K562 (cell line): ENCODE data around the gene ADGRB2. TPM values are rescaled to one million over a fixed set of nuclear protein-coding genes. Genes with fewer than 3 reads are reported as not detected.

Experiments
- ATAC-seq: fragments of 200-7000 bp; cut with Tn5 transposase; 3 replicates; pipeline ENCODE4 v1.9.1; 2020; ENCODE audit warnings: moderate library complexity
- BruUV-seq: library from RNA; stranded (reverse); fragments of 400-500 nt; replicated peaks from 2 replicates; lab custom pipeline; 2021; lab: Mats Ljungman, UMichigan
- CTCF ChIA-PET: fragments of 300-600 bp; formaldehyde crosslinking; extraction: SDS; loops from one replicate; lab custom pipeline; 2021; ENCODE audit warnings: low intra/inter-chr PET ratio; lab: Yijun Ruan, JAX
- POLR2A ChIA-PET: fragments of 300-600, 350-650 bp; sonication (Branson Sonifier 250); formaldehyde crosslinking; extraction: SDS; loops from one replicate; lab custom pipeline; 2021; ENCODE audit warnings: antibody characterized with exemption, inconsistent platforms; lab: Yijun Ruan, JAX
- DNase-seq, 4 experiments: peaks; one replicate each; pipeline versions ENCODE4 v3.0.0 to v3.0.0-alpha.2; 2011 to 2018; ENCODE audit warnings: low spot score in 3 of 4, mixed read lengths in 3 of 4; ENCODE audit errors: extremely low read depth in 1 of 4
- FAIRE-seq: peaks from 2 replicates; lab custom pipeline; 2011; peaks lifted over from hg19 to GRCh38; lab: Jason Lieb, UNC
- H2AFZ ChIP-seq: 2 replicates; pipeline ENCODE4 v1.6.0; 2011; ENCODE audit warnings: low read depth, low read length, control low read depth, inconsistent platforms
- H3K27ac ChIP-seq: fragments of 200-600 bp; 3 replicates; pipeline ENCODE4 v1.8.0; 2011; ENCODE audit warnings: low read depth, mild to moderate bottlenecking, control low read depth, inconsistent platforms, low read length, moderate library complexity, mixed read lengths; ENCODE audit errors: extremely low read depth
- H3K27me3 ChIP-seq, 2 experiments: fragments of 300-600 bp in 1 of 2; 2 replicates in 1 of 2; 3 replicates in 1 of 2; pipeline versions ENCODE4 v1.6.0 to v1.8.0; 2011; ENCODE audit warnings: inconsistent platforms in 2 of 2, low read length in 2 of 2, mild to moderate bottlenecking in 1 of 2, mixed read lengths in 1 of 2, moderate library complexity in 1 of 2; ENCODE audit not compliant: control insufficient read depth in 2 of 2, insufficient read depth in 2 of 2
- H3K36me3 ChIP-seq: fragments of 300-600 bp; 3 replicates; pipeline ENCODE4 v1.8.0; 2011; ENCODE audit warnings: mild to moderate bottlenecking, low read length, inconsistent platforms; ENCODE audit not compliant: control insufficient read depth, insufficient read depth
- H3K4me1 ChIP-seq, 2 experiments: fragments of 200-600 bp in 1 of 2; replicated peaks in 1 of 2; 2 replicates in 1 of 2; 3 replicates in 1 of 2; pipeline versions ENCODE4 v1.5.1 to v1.8.0; 2011; ENCODE audit warnings: inconsistent platforms in 2 of 2, low read length in 2 of 2, mild to moderate bottlenecking in 1 of 2, mixed read lengths in 1 of 2, moderate library complexity in 1 of 2; ENCODE audit not compliant: control insufficient read depth in 2 of 2, insufficient read depth in 2 of 2
- H3K4me2 ChIP-seq: 2 replicates; pipeline ENCODE4 v1.6.1; 2011; ENCODE audit warnings: low read length, control low read depth, inconsistent platforms, mixed read lengths; ENCODE audit not compliant: insufficient read depth
- H3K4me3 ChIP-seq: fragments of 200-600 bp; sonication (generic), shearing (Covaris generic); 2 replicates; pipeline ENCODE4 v1.5.1; 2016; ENCODE audit warnings: control low read depth, inconsistent platforms
- H3K79me2 ChIP-seq: fragments of 200-600 bp; 3 replicates; pipeline ENCODE4 v1.8.0; 2011; ENCODE audit warnings: low read length, inconsistent platforms; ENCODE audit not compliant: control insufficient read depth, insufficient read depth
- H3K9ac ChIP-seq, 2 experiments: 2 replicates each; pipeline versions ENCODE4 v1.6.0 to v1.6.1; 2011; ENCODE audit warnings: low read depth in 2 of 2, low read length in 2 of 2, control low read depth in 1 of 2, inconsistent platforms in 1 of 2, mild to moderate bottlenecking in 1 of 2, mixed read lengths in 1 of 2; ENCODE audit not compliant: insufficient read depth in 1 of 2
- H3K9me1 ChIP-seq: one replicate; pipeline ENCODE4 v1.6.0; 2011; ENCODE audit warnings: inconsistent platforms, mild to moderate bottlenecking, low read length, moderate library complexity; ENCODE audit not compliant: control insufficient read depth, insufficient read depth
- H3K9me3 ChIP-seq: replicated peaks from 2 replicates; pipeline ENCODE4 v1.5.1; 2011; ENCODE audit warnings: low read depth, low read length, inconsistent platforms; ENCODE audit not compliant: control insufficient read depth, insufficient read depth
- H4K20me1 ChIP-seq: replicated peaks from 2 replicates; pipeline ENCODE4 v1.6.1; 2011; ENCODE audit warnings: low read length, inconsistent platforms, mixed read lengths; ENCODE audit not compliant: control insufficient read depth, insufficient read depth
- CCNT2 ChIP-seq: IDR thresholded peaks from 2 replicates; pipeline ENCODE4 v1.6.1; 2011; ENCODE audit warnings: borderline replicate concordance, low read depth, mild to moderate bottlenecking, moderate library complexity, mixed read lengths, low read length; ENCODE audit not compliant: insufficient read length; ENCODE audit errors: extremely low read depth
- CREBBP ChIP-seq: IDR thresholded peaks from one replicate; pipeline ENCODE4 v1.6.1; 2012; ENCODE audit warnings: low read depth, mild to moderate bottlenecking, control low read depth, inconsistent platforms, low read length
- DEAF1 ChIP-seq: fragments of 450-650 bp; formaldehyde crosslinking; IDR thresholded peaks from 2 replicates; pipeline ENCODE4 v1.4.0; 2020; ENCODE audit warnings: mild to moderate bottlenecking, moderate library complexity
- ELF4 ChIP-seq: fragments of 450-650 bp; formaldehyde crosslinking; IDR thresholded peaks from 2 replicates; pipeline ENCODE4 v1.4.0; 2022; ENCODE audit warnings: missing genetic modification characterization
- FOXJ2 ChIP-seq: fragments of 200-800 bp; sonication (Bioruptor generic); IDR thresholded peaks from 2 replicates; pipeline ENCODE4 v1.6.1; 2016; ENCODE audit warnings: missing genetic modification characterization, missing compliant biosample characterization
- GTF3C2 ChIP-seq: IDR thresholded peaks from 3 replicates; pipeline ENCODE4 v1.6.1; 2011; ENCODE audit warnings: borderline replicate concordance, mild to moderate bottlenecking, moderate library complexity; ENCODE audit not compliant: insufficient read length; ENCODE audit errors: extremely low read depth
- NR1H2 ChIP-seq: sonication (generic); formaldehyde crosslinking; IDR thresholded peaks from 2 replicates; pipeline ENCODE4 v1.4.0; 2020; ENCODE audit warnings: mild to moderate bottlenecking, missing genetic modification reagents
- NR2C1 ChIP-seq, 2 experiments: fragments of 450-650 bp; IDR thresholded peaks; 2 replicates each; pipeline ENCODE4 v1.6.1; 2017; ENCODE audit warnings: mild to moderate bottlenecking in 2 of 2, antibody characterized with exemption in 1 of 2, inconsistent platforms in 1 of 2, missing compliant biosample characterization in 1 of 2, missing genetic modification characterization in 1 of 2
- PHF20 ChIP-seq: fragments of 450-650 bp; IDR thresholded peaks from 2 replicates; pipeline ENCODE4 v1.6.1; 2018; ENCODE audit not compliant: partially characterized antibody
- XRCC4 ChIP-seq: IDR thresholded peaks from one replicate; pipeline ENCODE4 v1.6.1; 2011; ENCODE audit not compliant: insufficient read depth, insufficient read length; ENCODE audit errors: extremely low read depth
- ZKSCAN8 ChIP-seq: fragments of 200-800 bp; sonication (Bioruptor generic); IDR thresholded peaks from 2 replicates; pipeline ENCODE4 v1.6.1; 2016; ENCODE audit warnings: missing genetic modification characterization, missing compliant biosample characterization
- ZNF609 ChIP-seq: sonication (generic); formaldehyde crosslinking; IDR thresholded peaks from 2 replicates; pipeline ENCODE4 v1.8.1; 2023; ENCODE audit warnings: missing genetic modification reagents, mild to moderate bottlenecking, borderline replicate concordance
- ZNF77 ChIP-seq: fragments of 250-450 bp; sonication (Bioruptor Pico); IDR thresholded peaks from 2 replicates; pipeline ENCODE4 v1.5.0; 2020
- WGBS: fragments of 100-300 bp; shearing (Covaris generic); methylation state at CpG from one replicate; pipeline ENCODE4 v1.1.6; 2016; ENCODE audit warnings: low coverage, mixed read lengths; ENCODE audit not compliant: insufficient coverage; ENCODE audit errors: missing lambda C conversion rate; 5-methylcytosine and 5-hydroxymethylcytosine counted together
- in situ Hi-C: fragments of 300-500 bp; cut with MboI; formaldehyde crosslinking; loops from 4 replicates; pipeline ENCODE4 v1.15.0; 2018; ENCODE audit warnings: inconsistent platforms, mixed read lengths
- intact Hi-C: fragments of 100-400 bp; cut with micrococcal nuclease; formaldehyde crosslinking; loops from 2 replicates; pipeline ENCODE4 v1.14.2; 2022
- polyA plus RNA-seq, 8 experiments: library from polyadenylated mRNA; depleted of rRNA in 4 of 8; stranded (reverse) in 5 of 8; unstranded in 3 of 8; fragments of >200 nt; fragmentation: Nextera tagmentation in 2 of 8; fragmentation: Illumina TruSeq in 1 of 8; extraction: Ambion mirVana in 2 of 8; extraction: Trizol in 1 of 8; gene quantifications; 2 replicates each; pipeline versions ENCODE4 v1.2.1 to v1.2.3, GENCODE V29; 2011 to 2014; ENCODE audit warnings: inconsistent platforms in 1 of 8, missing spikeins in 1 of 8
- total RNA-seq, 7 experiments: library from RNA; depleted of rRNA in 6 of 7; stranded (reverse); fragments of >200 nt in 6 of 7; fragmentation: Illumina TruSeq in 2 of 7; extraction: Trizol in 2 of 7; gene quantifications; 2 replicates each; pipeline versions ENCODE4 v1.2.1 to v1.2.3, GENCODE V29; 2011 to 2021; ENCODE audit warnings: low replicate concordance in 1 of 7

ADGRB2 gene
- total and polyA plus RNA-seq, 9 of the 15 experiments (the other 6 are each of a cell fraction or from before 2014, with no cell fraction given), result 0.04 to 0.23 (median 0.20) TPM; not detected in 2

- intact Hi-C loops (no loop called here), in situ Hi-C loops (no loop called here)
- WGBS, result 4% methylated on average over 6 of the region's 6 CpGs
- peak; percentile 75 for FAIRE-seq
- Histone ChIP-seq H3K9me1 (no peaks in the 10 kb centered on the region), H3K4me3 (no peak overlapping the region), H3K79me2 (no peaks in the 10 kb centered on the region), H3K27me3 (peaks cover 12 to 48% of the 10 kb centered on the region in 2 experiments), H3K27ac (no peak overlapping the region), H2AFZ (no peak overlapping the region), H3K9me3 (no peaks in the 10 kb centered on the region), H3K4me2 (no peak overlapping the region), H3K9ac (no peak overlapping the region), H3K4me1 (peaks cover 26 to 33% of the 10 kb centered on the region in 2 experiments; a peak in 4 of 5 replicates), H3K36me3 (no peaks in the 10 kb centered on the region), H4K20me1 (peaks cover 17% of the 10 kb centered on the region; the same call in 1 of the 2 replicates)
- ChIA-PET CTCF (no interaction called here), POLR2A (interaction anchor here (0.6 to 1.8 kb wide), 7 partner anchors 8 to 928 kb away, joined by 3 to 11 read pairs (median 6); partner anchors contain the start of gene PEF1)
- peak; percentile 27; the same call in 2 of the 3 replicates for ATAC-seq
- BruUV-seq, result no TSS peak
- DNase-seq, result peak in 2 of 4 experiments; percentile 39 to 49
- TF ChIP-seq ELF4 (CRISPR knock-in tag) (no peak), XRCC4 (no peak), CCNT2 (no peak), PHF20 (no peak), NR2C1 (IDR thresholded peaks at IDR 0.05) (no peak), NR2C1 (tag; IDR thresholded peaks at IDR 0.05) (no peak), ZNF77 (CRISPR knock-in tag) (no peak), GTF3C2 (no peak), NR1H2 (CRISPR knock-in tag) (no peak), ZNF609 (CRISPR knock-in tag) (no peak), ZKSCAN8 (no peak), FOXJ2 (no peak), CREBBP (no peak), DEAF1 (CRISPR knock-in tag) (no peak)
Measured at GRCh38 chr1:31717341-31717740, 46.8 kb downstream of the ADGRB2 start.
